LNCaP clone FGC (cell line): ENCODE data around the gene PPP6R3.

Source experiments
- DNase-seq: peaks from one replicate; pipeline ENCODE4 v3.0.0-alpha.2; 2011; ENCODE audit warnings: low read depth
- H3K4me3 ChIP-seq: 2 replicates; pipeline ENCODE4 v1.5.1; 2011; ENCODE audit warnings: mild to moderate bottlenecking, low read depth, low read length, control low read depth
- TF ChIP-seq, protein P1 (sequence below): IDR thresholded peaks from 2 replicates; pipeline ENCODE4 v1.5.1; 2012; ENCODE audit warnings: mild to moderate bottlenecking; ENCODE audit not compliant: control insufficient read depth, insufficient read depth; ENCODE audit errors: extremely low read depth

Gene PPP6R3

GRCh38 chr11:68661697-68662603 is 201.4 kb downstream of the PPP6R3 start:
- TF ChIP-seq, protein P1, sequence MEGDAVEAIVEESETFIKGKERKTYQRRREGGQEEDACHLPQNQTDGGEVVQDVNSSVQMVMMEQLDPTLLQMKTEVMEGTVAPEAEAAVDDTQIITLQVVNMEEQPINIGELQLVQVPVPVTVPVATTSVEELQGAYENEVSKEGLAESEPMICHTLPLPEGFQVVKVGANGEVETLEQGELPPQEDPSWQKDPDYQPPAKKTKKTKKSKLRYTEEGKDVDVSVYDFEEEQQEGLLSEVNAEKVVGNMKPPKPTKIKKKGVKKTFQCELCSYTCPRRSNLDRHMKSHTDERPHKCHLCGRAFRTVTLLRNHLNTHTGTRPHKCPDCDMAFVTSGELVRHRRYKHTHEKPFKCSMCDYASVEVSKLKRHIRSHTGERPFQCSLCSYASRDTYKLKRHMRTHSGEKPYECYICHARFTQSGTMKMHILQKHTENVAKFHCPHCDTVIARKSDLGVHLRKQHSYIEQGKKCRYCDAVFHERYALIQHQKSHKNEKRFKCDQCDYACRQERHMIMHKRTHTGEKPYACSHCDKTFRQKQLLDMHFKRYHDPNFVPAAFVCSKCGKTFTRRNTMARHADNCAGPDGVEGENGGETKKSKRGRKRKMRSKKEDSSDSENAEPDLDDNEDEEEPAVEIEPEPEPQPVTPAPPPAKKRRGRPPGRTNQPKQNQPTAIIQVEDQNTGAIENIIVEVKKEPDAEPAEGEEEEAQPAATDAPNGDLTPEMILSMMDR, result no peak
- DNase-seq, result no peak
- H3K4me3 ChIP-seq, result no peak overlapping the region

DNA sequence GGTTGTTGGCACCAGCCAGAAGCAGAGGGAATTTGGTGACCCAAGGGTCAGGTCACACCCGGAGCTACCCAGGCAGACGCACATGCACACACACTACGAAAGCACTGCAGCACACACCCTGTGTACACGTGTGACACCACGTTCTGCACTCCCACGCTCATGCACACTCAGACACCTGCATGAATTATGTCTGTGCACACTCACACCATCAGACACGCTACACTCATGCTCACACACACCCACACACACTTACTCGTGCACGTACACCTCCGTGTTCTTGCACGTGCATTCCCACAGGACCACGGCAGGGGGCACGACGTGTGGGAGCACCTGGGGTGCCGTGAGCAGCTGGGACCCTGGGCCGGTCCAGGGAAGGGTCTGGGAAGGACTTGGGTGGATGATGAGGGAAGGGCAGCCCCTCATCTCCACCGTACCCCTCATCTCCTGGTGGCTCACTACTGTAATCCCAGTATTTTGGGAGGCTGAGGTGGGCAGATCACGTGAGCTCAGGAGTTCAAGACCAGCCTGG is 203.0 kb downstream of the PPP6R3 start:
- no peak for DNase-seq
- H3K4me3 ChIP-seq, result no peak overlapping the region
- TF ChIP-seq, protein P1, result no peak

DNA sequence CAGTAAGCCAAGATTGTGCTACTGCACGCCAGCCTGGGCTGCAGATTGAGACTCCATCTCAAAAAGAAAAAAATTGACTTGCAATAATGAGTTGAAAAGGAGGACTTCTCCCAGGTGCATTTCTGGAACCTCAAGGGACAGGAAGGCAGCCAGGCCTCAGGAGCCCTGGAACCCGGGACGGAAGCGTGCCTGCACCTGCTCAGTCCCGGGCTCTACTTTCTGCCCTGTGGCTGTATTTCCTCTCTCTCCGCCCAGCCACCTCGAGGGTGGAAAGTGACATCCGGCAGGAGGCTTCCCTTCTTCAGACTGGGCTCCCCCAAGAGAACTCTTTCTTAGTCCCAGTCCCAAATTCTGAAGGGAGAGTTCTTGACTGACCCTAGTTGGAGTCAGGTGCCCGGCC is 203.6 kb downstream of the PPP6R3 start:
- H3K4me3 ChIP-seq, result no peak overlapping the region
- DNase-seq, result no peak
- TF ChIP-seq, protein P1, result no peak

- H3K4me3 ChIP-seq, result no peak overlapping the region
- TF ChIP-seq, protein P1, result no peak
- DNase-seq, result no peak
Observed at GRCh38 chr11:68664906-68665305, 204.4 kb downstream of the PPP6R3 start.
